BJ (cell line): Measurements from ENCODE around the gene CYYR1. TPM values are rescaled to one million over a fixed set of nuclear protein-coding genes. Genes with fewer than 3 reads are reported as not detected.

Experiments used
- CTCF ChIA-PET: fragments of 350-600 bp; formaldehyde crosslinking; extraction: SDS; loops from one replicate; lab custom pipeline; 2021; ENCODE audit warnings: antibody characterized with exemption, inconsistent platforms; lab: Yijun Ruan, JAX
- POLR2A ChIA-PET: fragments of 300-600 bp; sonication (Branson Sonifier 250); formaldehyde crosslinking; extraction: SDS; loops from one replicate; lab custom pipeline; 2021; ENCODE audit warnings: antibody characterized with exemption; lab: Charles Lee
- DNase-seq: peaks from one replicate; pipeline ENCODE4 v3.0.0-alpha.2; 2011; ENCODE audit warnings: low read depth
- H3K27me3 ChIP-seq: 2 replicates; pipeline ENCODE4 v1.6.0; 2011; ENCODE audit warnings: low read length; ENCODE audit not compliant: control insufficient read depth, insufficient read depth
- H3K36me3 ChIP-seq: 2 replicates; pipeline ENCODE4 v1.5.1; 2011; ENCODE audit warnings: low read length; ENCODE audit not compliant: control insufficient read depth, insufficient read depth
- H3K4me3 ChIP-seq: 2 replicates; pipeline ENCODE4 v1.5.1; 2011; ENCODE audit warnings: low read depth, mild to moderate bottlenecking, control low read depth, low read length
- CTCF ChIP-seq: IDR thresholded peaks from 2 replicates; pipeline ENCODE4 v1.5.1; 2011; ENCODE audit warnings: low read depth, mild to moderate bottlenecking, control low read depth, inconsistent platforms, low read length, moderate library complexity; ENCODE audit not compliant: insufficient read depth
- polyA plus RNA-seq: library from polyadenylated mRNA; depleted of rRNA; stranded (reverse); fragments of >200 nt; gene quantifications from 2 replicates; pipeline ENCODE4 v1.2.3, GENCODE V29; 2011

Gene CYYR1
- polyA plus RNA-seq, 1 experiment, result not detected

DNA sequence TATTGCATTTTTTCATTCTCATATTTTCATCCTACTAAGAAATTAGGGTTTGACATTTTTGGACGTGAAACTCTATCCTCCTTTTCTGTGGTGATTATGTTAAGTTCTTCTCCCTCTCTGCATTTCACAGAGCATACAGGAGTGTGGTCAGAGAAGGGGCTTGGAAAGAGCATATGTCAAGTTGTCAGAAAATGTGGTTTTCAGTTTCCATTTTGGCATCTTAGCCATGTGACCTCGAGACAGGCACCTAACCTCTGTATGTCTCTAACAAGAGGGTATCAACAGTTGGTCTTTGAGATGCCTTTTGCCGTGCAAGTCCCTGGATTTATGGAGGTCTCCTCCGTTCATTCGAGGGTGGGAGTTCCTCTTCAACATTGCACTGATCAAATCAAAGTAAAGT is 140.7 kb downstream of the CYYR1 start:
- Histone ChIP-seq H3K4me3 (no peak overlapping the region), H3K36me3 (no peaks in the 10 kb centered on the region), H3K27me3 (no peaks in the 10 kb centered on the region)
- no peak for TF ChIP-seq CTCF
- POLR2A ChIA-PET, result no interaction called here
- no peak for DNase-seq
- CTCF ChIA-PET, result no interaction called here

DNA sequence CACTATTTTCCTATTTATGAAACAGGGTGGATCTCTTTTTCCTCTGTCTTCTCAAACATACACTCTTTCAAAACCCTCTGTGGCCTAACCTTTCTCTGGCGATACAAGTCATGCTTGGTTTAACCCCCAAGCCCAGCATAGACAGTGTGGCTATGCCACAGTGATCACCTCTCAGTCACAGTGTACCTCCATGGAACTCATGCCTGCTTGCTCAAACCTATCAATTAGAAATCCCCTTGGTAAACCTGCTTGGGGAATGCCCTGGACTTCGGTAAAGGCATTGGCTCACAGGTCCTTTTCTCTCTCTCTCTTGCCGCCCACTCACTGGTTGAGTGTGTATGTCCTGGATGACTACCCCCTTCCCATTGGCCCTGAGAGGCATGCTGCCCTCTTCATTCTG is 147.5 kb downstream of the CYYR1 start:
- Histone ChIP-seq H3K27me3 (no peaks in the 10 kb centered on the region), H3K4me3 (no peak overlapping the region), H3K36me3 (no peaks in the 10 kb centered on the region)
- POLR2A ChIA-PET, result no interaction called here
- no peak for TF ChIP-seq CTCF
- CTCF ChIA-PET, result no interaction called here
- no peak for DNase-seq

GRCh38 chr21:26423511-26423910 is 149.6 kb downstream of the CYYR1 start:
- Histone ChIP-seq H3K36me3 (no peaks in the 10 kb centered on the region), H3K4me3 (no peak overlapping the region), H3K27me3 (no peaks in the 10 kb centered on the region)
- no peak for DNase-seq
- no peak for TF ChIP-seq CTCF
- ChIA-PET CTCF (no interaction called here), POLR2A (no interaction called here)

DNA sequence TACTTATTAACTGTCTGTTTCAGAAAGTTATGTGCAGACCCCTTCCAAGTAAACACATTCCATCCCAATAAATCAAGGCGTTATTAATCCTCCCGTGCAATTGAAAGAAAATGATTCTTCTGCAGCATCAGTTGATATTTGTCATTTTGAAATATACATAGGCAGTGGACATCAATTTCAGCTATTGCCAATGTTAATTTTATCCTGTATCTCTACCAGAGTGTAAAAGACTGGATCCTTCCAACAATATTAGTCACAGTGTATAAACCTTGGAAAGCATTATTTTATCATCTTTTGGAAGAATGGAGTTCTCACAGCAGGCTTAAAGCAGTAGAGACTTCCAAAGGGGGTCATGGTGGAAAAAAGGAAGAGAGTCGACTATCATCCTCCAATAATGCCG is 150.4 kb downstream of the CYYR1 start:
- TF ChIP-seq CTCF, result no peak
- Histone ChIP-seq H3K36me3 (no peaks in the 10 kb centered on the region), H3K27me3 (no peaks in the 10 kb centered on the region), H3K4me3 (no peak overlapping the region)
- no peak for DNase-seq
- POLR2A ChIA-PET, result no interaction called here
- CTCF ChIA-PET, result no interaction called here

GRCh38 chr21:26422138-26422537 is 150.9 kb downstream of the CYYR1 start:
- POLR2A ChIA-PET, result no interaction called here
- CTCF ChIA-PET, result no interaction called here
- no peak for TF ChIP-seq CTCF
- DNase-seq, result no peak
- no peaks in the 10 kb centered on the region for H3K27me3 ChIP-seq
- H3K4me3 ChIP-seq, result no peak overlapping the region
- H3K36me3 ChIP-seq, result no peaks in the 10 kb centered on the region
